GM18907 (cell line): ENCODE data around the gene KLHL28.
A peak's percentile ranks its signal among the peaks of the same experiment; 100 is the strongest.

Experiments
- ATAC-seq: cut with Tn5 transposase; IDR thresholded peaks from one replicate; pipeline ENCODE4 v1.9.1; 2021; ENCODE audit warnings: mild to moderate bottlenecking, moderate library complexity; ENCODE audit not compliant: unreplicated experiment

Gene KLHL28

DNA sequence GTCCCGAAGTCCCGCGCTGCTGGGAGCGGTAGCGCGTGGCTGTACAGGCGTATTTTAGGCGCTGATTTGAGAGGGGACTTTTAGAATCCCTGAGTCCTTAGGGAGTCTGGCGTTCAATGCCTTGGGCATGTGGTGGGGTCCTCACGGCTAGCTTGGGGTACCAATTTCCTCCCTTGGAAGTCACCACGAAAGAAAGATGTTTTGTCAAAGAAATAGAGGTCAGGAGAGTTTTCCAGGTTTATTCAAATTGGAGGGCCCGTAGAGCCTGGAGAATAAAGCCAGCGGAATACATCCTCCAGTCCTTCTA is 63.9 kb downstream of the KLHL28 start:
- ATAC-seq = no peak

DNA sequence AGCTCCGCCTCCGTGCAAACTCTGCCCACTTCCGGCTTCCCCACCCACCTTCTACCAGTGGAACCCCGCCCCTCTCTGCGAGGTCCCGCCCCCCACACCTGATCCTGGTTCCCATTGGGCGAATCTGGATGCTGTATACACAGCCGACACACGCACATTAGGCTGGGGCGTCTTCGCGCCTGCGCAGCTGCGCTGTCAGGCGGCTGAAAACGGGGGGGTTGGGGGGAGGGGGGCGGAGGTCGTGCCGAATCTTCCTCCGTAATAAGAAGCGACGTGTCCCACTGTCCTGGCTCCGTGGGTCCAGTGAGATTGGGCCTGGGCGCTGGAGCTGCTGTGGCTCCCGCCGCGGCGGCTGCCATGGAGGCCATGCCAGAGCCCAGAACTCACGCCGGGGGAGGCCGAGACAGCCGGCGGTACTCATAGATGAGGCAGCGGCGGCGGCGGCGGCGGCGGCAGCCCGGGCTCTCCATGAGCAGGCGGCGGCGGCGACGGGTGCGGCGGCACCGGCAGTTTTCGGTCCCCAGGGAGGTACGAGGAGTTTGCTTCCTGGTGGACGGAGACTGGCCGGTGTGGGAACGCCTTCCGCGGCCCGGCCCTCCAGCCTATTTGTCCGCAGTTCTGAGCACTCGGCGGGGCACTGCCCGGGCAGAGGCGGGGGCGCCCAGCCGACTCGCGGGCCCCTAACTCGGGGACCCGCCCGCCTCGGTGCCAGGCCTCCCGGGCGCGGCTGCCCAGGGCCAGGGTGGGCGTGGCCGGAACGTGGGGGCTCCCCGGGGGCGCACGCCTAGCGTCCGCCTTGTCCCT is 64.5 kb downstream of the KLHL28 start:
- peak; percentile 92 for ATAC-seq

- peak; percentile 1 for ATAC-seq
These were observed 65.3 kb downstream of the KLHL28 start for GRCh38 chr14:44896275-44897040.

DNA sequence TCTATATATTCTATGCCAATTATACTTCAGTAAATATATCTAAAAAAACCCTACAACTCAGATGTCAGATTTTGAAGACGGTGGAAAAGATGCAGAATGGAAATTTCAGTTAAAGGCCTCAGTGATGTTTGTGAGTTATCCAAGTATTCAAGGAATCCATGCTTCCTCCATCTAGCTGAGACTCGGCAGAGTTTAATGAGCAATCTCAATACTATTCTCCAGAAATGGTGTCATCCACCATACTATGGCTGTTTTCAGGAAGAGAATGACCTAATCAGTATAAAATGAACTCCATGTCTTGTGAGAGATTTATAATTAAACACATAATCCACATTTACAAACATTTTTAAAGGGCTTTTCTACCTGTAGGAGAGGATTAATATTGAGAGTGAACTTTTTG is 66.0 kb downstream of the KLHL28 start:
- no peak for ATAC-seq

DNA sequence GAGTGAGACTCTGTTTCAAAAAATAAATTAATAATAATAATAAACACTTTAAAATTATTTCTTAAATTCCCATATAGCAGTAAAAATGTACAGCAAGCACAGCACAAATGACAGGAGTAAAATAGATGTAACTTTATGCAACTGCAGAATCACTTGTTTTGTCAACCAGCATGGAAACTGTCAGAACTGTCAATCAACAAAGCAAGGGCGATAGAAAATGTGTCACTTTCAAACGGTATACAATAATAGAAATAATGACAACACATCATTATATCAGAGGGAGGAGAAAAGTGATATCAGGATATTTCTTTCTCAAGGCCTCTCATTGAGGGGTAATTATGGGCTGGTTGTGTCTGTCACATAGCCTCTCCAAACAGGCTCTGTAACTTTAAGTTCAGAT is 68.2 kb downstream of the KLHL28 start:
- ATAC-seq = no peak

DNA sequence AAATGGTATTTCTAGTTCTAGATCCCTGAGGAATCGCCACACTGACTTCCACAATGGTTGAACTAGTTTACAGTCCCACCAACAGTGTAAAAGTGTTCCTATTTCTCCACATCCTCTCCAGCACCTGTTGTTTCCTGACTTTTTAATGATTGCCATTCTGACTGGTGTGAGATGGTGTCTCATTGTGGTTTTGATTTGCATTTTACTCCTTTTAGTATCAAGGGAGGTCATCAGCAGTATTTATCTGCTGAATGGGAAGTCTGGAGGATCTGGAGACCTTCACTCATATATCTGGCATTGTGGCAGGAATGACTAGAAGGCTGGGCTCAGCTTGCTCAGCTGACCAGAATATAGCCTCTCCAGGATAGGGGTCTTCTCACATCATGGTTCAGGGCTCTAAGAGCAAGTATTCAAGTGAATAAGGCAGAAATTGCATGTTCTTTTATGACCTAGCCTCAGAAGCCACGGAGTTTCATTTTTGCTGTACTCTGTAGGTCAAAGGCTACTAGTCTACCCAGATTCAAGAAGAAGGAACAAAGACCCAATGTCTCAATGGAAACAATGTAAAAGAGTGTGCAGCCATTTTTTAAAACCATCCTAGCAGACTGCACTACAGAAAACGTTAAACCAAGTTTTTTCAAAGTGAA is 69.9 kb downstream of the KLHL28 start:
- ATAC-seq = peak; percentile 63

- ATAC-seq = no peak
These were observed 71.9 kb downstream of the KLHL28 start for GRCh38 chr14:44889595-44890471.

DNA sequence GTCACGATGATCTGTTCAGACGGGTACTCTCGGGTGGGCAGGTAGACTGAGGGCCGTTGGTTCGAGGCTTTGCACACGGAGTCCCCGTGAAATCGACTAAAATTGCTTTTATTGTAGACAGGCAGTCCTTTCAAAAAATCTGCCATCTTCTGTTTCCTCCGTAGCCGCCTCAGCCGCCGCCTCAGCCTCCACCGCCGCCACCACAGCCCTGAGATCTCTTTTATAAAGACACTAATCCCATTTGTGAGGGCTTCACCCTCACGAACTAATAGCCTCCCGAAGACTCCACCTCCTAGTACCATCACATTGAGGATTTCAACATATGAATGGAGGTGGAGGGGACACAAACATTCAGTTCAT is 74.2 kb downstream of the KLHL28 start:
- ATAC-seq = no peak

DNA sequence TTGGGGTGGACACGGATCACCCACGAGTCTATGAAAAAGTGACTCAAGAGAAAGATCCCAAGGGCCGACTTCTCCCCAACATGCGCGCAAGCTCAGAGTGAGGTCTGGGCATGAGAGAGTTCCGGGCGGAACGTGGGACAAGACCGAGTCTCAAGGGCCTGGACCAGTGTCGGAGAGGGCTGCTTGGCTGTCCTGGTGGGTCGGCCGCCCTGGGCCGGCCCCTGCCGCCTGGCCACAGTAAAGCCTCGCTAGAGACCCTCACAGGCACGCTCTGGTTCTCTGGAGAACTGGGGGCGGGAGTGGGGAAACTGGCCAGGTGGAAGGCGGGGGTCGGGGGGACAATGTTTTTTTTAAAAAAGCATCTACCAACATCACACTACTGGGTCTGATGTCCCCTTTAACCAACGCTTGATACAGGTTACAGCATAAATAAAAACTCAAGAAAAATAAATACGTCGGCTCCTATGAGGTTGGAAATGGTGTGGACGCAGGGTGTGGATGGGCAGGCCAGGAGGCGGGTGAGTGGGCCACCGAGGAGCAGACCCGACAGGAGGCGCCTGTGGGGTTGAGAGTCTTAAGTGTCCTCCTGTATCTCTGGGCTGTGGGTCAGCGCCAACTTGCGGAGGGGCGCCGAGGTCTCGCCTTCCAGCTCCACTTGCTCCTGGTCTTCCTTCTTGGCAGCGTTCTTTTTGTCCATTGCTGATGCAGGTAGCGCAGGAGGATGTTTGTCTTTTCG is 74.7 kb downstream of the KLHL28 start:
- no peak for ATAC-seq

- no peak for ATAC-seq
These were observed 81.0 kb downstream of the KLHL28 start for GRCh38 chr14:44880791-44881190.
